Fibroblast of villous mesenchyme (primary cell): Measurements from ENCODE around the gene LRRC7. TPM values are rescaled to one million over a fixed set of nuclear protein-coding genes. Genes with fewer than 3 reads are reported as not detected.
A peak's percentile ranks its signal among the peaks of the same experiment; 100 is the strongest.
"Not testable (repeated sequence)": the region's sequence is repeated elsewhere in the genome, so short reads cannot be mapped to it uniquely, and the experiment has no call there.

ENCODE experiments used
- DNase-seq: peaks from one replicate; pipeline ENCODE4 v3.0.0-alpha.2; 2010; ENCODE audit warnings: low read depth
- H3K4me3 ChIP-seq: 2 replicates; pipeline ENCODE4 v1.5.1; 2011; ENCODE audit warnings: low read depth, mild to moderate bottlenecking, low read length
- CTCF ChIP-seq: IDR thresholded peaks from 2 replicates; pipeline ENCODE4 v1.5.1; 2012; ENCODE audit warnings: low read depth, mild to moderate bottlenecking, low read length; ENCODE audit not compliant: insufficient read depth
- total RNA-seq: library from RNA; depleted of rRNA; stranded (reverse); fragments of >200 nt; gene quantifications from 2 replicates; pipeline ENCODE4 v1.2.3, GENCODE V29; 2012

The LRRC7 gene
- total RNA-seq, 1 donor, result 0.43 TPM

- no peak for TF ChIP-seq CTCF
- peak; percentile 79 for DNase-seq
- H3K4me3 ChIP-seq, result no peak overlapping the region
Observed at GRCh38 chr1:69913977-69914376, 346.3 kb downstream of the LRRC7 start.

GRCh38 chr1:69914976-69915765 lies 347.4 kb downstream of the LRRC7 start:
- TF ChIP-seq CTCF, result no peak
- DNase-seq, result peak; percentile 31
- H3K4me3 ChIP-seq, result no peak overlapping the region

GRCh38 chr1:69919129-69919921 lies 351.6 kb downstream of the LRRC7 start:
- H3K4me3 ChIP-seq, result no peak overlapping the region
- no peak for DNase-seq
- TF ChIP-seq CTCF, result no peak

GRCh38 chr1:69919922-69920273 lies 352.2 kb downstream of the LRRC7 start:
- TF ChIP-seq CTCF, result no peak
- H3K4me3 ChIP-seq, result no peak overlapping the region
- DNase-seq, result no peak

- DNase-seq, result no peak
- H3K4me3 ChIP-seq, result no peak overlapping the region
- TF ChIP-seq CTCF, result no peak
Observed at GRCh38 chr1:69920426-69920825, 352.7 kb downstream of the LRRC7 start.

GRCh38 chr1:69921486-69921885 lies 353.8 kb downstream of the LRRC7 start:
- no peak overlapping the region for H3K4me3 ChIP-seq
- no peak for DNase-seq
- no peak for TF ChIP-seq CTCF

- not testable (repeated sequence) for DNase-seq
Observed at GRCh38 chr1:69928234-69928633, 360.5 kb downstream of the LRRC7 start.

More at GRCh38 chr1:69928234-69928633, 360.5 kb downstream of the LRRC7 start:
- not testable (repeated sequence) for H3K4me3 ChIP-seq
